HG03354 (cell line): ENCODE data around the gene FARP2.
"Not testable (repeated sequence)": the region's sequence is repeated elsewhere in the genome, so short reads cannot be mapped to it uniquely, and the experiment has no call there.

Source experiments
- ATAC-seq: cut with Tn5 transposase; IDR thresholded peaks from one replicate; pipeline ENCODE4 v1.9.1; 2021; ENCODE audit warnings: mild to moderate bottlenecking; ENCODE audit not compliant: unreplicated experiment, poor library complexity, severe bottlenecking

The FARP2 gene

DNA sequence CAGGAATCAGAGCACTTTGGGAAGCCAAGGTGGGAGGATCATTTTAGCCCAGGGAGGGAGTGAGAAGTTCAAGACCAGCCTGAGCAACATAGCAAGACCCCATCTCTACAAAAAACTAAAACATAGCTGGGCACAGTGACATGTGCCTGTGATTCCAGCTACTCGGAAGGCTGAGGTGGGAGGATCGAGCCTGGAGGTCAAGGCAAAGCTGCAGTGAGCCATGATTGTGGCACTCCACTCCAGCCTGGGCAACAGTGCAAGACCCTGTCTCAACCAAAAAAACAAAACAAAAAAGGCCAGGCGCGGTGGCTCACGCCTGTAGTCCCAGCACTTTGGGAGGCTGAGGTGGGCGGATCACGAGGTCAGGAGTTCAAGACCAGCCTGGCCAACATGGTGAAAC is 94.0 kb downstream of the FARP2 start:
- not testable (repeated sequence) for ATAC-seq

DNA sequence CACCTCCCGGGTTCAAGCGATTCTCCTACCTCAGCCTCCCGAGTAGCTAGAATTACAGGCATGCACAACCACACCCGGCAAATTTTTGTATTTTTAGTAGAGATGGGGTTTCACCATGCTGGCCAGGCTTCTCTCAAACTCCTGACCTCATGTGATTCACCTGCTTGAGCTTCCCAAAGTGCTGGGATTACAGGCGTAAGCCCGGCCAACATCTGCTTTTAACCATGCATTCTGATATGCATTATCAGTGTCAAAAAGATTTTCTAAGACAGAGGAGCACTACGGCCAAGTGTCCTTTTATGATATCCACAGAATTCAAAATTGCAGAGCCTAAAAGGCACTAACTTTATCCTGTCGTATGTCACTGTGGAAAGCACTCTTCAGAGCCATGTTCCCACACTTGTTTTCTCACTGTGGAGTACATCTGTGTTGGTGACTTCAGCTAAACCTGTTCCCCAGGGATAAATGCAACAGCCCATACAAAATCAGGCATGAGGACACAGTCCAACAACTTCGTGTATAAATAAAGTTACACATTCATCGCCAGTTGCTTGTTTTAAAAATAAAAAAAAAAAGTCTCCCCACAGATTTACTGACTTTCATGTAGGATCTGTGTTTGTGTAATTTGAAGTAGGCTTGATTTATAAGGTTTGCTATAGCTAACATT is 95.9 kb downstream of the FARP2 start:
- no peak for ATAC-seq

DNA sequence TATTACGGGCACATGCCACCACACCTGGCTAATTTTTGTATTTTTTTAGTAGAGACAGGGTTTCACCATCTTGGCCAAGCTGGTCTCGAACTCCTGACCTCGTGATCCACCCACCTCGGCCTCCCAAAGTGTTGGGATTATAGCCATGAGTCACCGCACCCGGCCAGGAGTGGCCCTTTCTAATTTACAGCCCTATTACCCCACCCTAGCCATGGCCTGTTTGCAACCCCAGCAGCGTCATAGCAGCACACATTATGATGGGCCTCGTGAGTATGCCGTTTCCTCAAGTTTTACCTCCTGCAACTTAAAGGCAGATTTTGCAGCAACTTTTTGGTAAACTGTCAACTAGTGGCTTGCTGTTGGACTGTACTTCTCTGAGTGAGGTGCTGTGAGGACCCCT is 97.8 kb downstream of the FARP2 start:
- ATAC-seq: not testable (repeated sequence)

DNA sequence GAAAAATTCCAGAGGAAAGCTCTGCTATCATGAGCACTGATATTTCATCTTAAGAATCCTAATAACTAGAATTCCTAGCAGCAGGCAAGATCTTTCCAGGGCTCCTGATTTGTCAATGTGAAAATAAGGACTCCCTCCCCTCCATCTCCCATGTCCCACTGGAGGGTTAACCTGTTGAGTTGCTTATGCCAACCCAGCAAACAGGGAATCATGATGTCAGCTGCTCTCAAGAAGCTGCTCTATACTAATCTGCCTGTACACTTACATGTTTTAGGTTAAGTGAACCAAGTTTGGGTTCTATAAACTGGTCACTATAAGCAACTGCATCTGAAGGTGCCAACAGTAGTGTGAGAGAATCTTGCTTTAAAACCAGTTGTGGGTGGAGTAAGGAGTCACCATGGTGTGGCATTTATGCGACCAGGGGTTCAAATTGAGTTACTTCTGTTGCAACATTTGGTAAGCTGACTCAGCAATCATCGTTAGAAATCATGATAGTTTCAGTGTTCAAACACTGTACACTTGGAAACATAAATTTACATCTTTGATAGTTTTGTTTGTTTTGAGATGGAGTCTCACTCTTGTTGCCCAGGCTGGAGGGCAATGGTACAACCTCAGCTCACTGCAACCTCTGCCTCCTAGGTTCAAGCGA is 98.9 kb downstream of the FARP2 start:
- no peak for ATAC-seq

GRCh38 chr2:241456546-241456945 is 100.5 kb downstream of the FARP2 start:
- no peak for ATAC-seq

DNA sequence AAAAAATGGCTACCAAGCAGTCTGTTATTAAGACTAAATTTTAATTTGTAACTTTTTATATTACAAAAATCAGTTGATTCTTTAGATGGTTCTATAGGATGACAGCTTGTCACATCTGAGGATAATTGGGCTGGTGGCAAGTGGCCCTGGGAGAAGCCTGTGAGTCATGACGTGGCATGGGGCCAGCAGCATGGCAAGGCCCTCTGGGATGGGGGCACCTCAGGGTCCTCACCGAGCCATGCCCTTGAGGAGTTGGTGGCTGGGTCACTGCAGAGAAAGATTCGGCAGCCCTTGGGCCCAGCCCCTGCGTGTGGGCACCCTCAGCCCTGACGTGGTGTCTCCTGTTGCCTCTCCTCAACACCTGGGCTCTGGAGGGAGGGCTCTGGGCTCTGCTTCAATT is 102.6 kb downstream of the FARP2 start:
- no peak for ATAC-seq

GRCh38 chr2:241459520-241459919 is 103.4 kb downstream of the FARP2 start:
- no peak for ATAC-seq

DNA sequence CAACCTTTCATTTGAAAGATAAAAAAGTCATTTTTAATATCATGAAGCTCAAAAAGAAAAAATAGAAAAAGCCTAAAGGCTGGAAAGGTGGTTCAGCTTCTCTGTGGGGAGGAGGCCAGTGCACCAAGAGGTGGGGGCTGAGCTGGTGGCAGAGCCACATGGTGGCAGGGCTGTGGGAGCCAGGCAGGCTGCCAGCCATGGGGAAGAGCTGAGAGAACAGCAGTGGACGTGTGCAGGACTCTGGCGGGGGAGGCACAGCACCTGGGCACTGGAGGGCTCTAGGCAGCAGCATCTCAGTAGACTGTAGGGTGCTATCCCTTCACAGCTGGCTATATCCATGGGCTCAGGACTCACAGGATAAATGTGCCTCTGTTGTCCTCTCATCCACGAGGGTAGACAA is 104.5 kb downstream of the FARP2 start:
- no peak for ATAC-seq

- ATAC-seq: no peak
Measured at GRCh38 chr2:241461693-241462677, 105.9 kb downstream of the FARP2 start.

- ATAC-seq: no peak
Measured at GRCh38 chr2:241463276-241464135, 107.4 kb downstream of the FARP2 start.

- no peak for ATAC-seq
Measured at GRCh38 chr2:241465543-241465942, 109.5 kb downstream of the FARP2 start.

- no peak for ATAC-seq
Measured at GRCh38 chr2:241466230-241466629, 110.1 kb downstream of the FARP2 start.

DNA sequence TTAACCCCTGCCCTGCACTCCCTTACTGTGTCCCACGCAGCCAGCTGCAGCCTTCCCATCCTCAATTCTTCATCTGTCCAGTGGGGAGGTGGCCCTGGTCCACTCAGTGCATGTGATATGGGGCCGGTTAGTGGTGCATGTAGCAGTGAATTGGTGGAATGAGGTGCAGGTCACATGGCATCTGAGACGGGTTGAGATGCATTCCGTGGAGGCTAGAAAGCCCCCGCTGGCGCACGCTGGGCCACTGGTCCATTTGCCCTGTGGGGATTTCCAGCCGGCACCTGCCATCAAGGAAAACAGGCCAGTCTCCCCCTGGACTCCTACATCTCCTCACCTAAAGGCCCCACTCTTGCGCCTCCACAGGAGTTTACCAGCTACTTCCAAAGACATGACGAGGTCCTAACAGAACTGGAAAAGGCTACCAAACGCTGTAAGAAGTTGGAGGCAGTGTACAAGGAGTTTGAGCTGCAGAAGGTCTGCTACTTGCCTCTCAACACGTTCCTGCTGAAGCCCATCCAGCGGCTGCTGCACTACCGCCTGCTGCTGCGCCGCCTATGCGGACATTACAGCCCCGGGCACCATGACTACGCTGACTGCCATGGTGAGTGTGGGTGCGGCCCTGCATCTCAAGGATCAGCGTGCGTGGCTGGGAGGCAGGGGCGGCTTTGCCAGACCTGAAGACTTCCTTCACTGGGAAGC is 111.8 kb downstream of the FARP2 start:
- ATAC-seq: no peak

GRCh38 chr2:241468476-241468781 is 112.3 kb downstream of the FARP2 start:
- ATAC-seq: no peak

DNA sequence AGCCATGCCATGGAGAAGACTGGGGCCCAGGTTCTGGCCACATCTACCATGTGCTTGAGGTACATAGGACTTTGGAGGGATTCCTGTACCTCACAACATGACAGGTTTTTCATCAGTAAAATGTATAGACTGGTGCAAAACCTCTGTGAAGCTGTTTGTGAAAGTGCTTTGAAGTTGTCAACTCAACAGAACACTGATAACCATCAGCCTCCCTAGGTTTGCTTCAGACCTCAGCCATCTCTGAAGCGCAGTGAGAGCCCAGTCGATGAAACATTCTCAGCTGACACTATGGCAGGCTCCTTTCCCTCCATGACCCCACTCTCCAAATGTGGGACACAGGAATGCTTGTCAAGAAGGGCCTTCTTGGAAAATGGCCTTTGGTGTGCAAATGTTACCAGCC is 113.7 kb downstream of the FARP2 start:
- no peak for ATAC-seq

GRCh38 chr2:241473399-241473798 is 117.3 kb downstream of the FARP2 start:
- ATAC-seq: no peak

DNA sequence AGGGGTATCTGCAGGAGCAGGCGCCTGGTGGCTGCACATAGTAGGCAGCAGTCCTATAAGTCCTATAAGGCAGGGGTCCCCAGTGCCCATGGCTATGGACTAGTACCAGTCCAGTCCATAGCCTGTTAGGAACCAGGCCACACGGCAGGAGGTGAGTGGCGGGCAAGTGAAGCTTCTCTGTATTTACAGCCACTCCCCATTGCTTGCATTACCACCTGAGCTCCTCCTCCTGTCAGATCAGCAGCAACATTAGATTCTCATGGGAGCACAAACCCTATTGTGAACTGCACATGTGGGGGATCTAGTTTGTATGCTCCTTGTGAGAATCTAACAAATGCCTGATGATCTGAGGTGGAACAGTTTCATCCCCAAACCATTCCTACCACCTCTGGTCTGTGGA is 119.2 kb downstream of the FARP2 start:
- no peak for ATAC-seq

- no peak for ATAC-seq
Measured at GRCh38 chr2:241478166-241478565, 122.1 kb downstream of the FARP2 start.
